Measurements from ENCODE around the gene HMCN2. TPM values are rescaled to one million over a fixed set of nuclear protein-coding genes. Genes with fewer than 3 reads are reported as not detected.

Gene HMCN2
- polyA plus RNA-seq, 1 donor, result 12.3 TPM

DNA sequence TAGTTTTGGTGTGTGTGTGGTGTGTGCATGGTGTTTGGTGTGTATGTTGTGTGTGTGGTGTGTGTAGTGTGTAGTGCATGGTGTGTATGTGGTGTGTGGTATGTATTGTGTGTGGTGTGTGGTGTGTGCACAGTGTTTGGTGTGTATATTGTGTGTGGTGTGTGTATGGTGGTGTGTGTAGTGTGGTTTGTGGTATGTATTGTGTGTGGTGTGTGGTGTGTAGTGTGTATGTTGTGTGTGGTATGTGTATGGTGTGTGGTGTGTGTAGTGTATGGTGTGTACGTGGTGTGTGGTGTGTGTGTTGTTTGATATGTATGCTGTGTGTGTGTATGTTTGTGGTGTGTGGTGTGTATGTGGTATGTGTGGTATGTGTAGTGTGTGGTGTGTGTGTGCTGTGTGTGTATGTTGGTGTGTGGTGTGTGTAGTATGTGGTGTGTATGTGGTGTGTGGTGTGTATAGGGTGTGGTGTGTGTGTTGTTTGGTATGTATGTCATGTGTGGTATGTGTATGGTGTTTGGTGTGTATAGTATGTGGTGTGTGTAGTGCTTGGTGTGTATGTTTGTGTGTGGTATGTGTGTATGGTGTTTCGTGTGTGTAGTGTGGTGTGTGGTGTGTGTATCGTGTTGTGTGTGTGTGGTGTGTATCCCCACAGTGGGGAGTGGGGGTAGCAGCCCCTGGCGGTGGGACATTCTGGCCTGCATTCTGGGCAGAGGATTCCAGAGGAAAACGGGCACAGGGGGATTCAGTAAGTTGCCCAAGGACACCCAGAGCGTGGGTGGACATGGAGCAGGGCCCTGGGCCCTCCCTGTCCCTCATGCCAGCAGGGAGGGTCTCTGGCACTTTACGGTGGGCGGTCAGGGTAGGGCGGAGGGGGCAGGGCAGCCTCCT lies 79.7 kb downstream of the HMCN2 start:
- DNase-seq (ENCODE audit: low read depth), result no peak

DNA sequence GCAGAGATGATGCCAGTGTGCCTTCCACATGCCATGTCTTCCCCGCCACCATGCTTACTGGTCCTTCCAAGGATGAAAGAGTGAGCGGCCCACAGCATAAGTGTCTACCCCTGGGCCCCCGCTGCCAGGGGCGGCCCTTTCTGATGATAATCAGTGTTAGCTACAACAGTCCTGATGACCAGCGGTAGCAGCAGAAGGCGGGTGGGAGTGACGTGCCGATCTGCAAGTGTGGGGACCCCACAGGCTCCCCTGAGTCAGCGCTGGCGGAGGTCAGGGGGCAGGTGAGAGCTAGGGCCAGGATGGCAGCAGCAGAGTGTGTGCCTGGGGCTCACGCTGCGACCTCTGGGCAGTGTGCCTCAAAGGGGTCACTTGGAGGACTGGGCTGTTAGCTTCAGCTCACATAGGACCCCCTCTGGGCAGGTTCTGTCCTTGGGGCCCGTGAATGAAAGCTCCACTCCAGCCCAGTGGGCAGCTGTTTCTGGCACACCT lies 80.4 kb downstream of the HMCN2 start:
- no peak for DNase-seq (ENCODE audit: low read depth)

DNA sequence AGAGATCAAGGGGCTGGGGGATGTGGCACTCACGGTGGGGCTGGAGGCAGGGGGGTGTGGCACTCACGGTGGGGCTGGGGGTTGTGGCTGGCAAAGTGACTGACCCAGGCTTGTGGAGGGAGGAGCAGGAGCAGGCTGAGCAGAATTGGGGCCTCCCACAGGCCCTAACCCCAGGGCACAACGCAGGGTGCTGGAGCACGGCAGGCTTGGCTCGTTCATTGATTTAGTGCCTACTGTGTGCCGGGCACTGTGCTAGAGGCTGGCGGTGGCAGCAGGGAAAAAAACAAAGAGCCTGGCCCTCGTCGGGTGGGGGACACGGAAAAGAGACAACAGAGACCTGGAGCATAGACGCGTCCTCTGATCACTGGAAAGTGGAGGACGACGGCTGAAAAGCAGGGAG lies 80.9 kb downstream of the HMCN2 start:
- DNase-seq (ENCODE audit: low read depth), result no peak

DNA sequence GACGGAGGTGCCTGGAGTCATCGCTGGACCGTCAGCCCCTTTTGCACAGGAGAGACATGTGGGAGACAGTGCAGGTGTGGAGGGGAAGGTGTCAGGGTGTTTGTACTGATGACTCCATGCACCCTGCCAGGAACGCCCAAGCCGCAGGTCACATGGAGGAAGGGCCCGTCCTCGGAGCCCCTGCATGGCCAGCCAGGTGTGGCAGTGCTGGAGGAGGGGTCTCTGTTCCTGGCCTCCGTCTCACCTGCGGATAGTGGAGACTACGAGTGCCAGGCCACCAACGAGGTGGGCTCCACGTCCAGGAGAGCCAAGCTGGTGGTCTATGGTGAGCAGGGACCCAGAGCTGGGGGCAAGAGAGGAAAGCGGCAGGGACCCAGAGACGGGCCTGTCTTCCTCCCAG lies 81.5 kb downstream of the HMCN2 start:
- DNase-seq (ENCODE audit: low read depth), result no peak

DNA sequence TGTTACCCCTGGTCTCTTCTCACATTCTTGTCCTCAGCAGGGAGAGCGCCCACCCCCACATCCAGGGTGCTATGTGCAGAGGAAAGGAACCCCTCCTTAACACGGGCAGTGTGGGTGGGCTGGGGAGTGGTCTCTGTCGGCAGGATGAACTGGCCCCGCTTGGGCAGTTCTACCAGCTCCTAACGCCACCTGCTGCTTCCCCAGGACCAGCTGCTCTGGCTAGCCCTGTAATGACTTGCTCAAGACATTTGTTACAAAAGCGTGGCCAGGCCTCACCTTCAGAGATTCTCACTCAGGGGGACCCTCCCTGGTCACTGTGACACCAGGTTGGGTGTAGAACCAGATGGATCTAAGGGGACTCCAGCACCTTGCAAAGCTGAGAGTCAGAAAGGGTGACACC lies 82.4 kb downstream of the HMCN2 start:
- no peak for DNase-seq (ENCODE audit: low read depth)

DNA sequence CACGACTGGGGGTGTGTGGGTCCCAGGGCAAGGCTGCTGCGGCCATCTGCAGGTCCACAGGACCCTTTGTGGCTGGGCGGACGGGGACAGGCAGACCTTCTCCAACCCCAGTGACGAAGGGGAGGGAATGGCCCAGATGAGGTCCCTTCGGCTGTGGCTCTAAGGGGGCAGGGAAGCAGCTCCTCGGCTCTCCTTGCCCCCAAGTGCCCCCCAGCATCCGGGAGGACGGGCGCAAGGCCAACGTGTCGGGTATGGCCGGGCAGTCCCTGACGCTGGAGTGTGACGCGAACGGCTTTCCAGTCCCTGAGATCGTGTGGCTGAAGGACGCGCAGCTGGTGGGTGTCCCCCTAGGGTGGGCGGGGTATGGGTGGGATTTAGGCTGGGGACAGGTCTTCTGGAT lies 82.8 kb downstream of the HMCN2 start:
- DNase-seq (ENCODE audit: low read depth), result no peak

DNA sequence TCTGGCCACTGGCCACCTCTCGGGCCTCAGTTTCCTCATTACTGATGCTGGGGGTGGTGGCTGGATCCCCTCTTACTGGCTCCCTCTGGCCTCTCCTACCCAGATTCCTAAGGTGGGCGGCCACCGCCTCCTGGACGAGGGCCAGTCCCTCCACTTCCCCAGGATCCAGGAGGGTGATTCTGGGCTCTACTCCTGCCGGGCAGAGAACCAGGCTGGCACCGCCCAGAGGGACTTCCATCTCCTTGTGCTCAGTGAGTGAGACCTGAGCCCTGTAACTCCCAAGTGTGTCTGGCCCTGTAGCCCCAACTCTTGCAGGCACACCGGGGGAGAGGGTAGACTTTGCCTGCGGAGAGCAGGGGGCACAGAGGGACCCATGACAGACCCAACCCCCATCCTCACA lies 83.3 kb downstream of the HMCN2 start:
- DNase-seq (ENCODE audit: low read depth), result no peak

DNA sequence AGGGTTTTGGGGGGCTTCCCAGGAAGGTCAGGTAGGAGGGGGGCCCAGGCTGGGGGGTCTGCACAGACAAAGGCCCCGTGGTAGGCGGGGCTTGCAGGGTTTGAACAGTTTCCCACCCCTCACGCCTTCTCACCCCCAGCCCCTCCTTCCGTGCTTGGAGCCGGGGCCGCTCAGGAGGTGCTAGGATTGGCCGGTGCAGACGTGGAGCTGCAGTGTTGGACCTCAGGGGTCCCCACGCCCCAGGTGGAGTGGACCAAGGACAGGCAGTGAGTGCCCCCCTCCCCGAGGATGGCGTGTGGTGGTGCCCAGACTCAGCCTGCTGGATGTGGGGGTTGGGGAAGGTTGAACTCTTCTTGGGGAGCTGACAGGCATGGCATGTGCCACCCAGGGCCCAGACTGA lies 83.8 kb downstream of the HMCN2 start:
- DNase-seq (ENCODE audit: low read depth), result no peak

DNA sequence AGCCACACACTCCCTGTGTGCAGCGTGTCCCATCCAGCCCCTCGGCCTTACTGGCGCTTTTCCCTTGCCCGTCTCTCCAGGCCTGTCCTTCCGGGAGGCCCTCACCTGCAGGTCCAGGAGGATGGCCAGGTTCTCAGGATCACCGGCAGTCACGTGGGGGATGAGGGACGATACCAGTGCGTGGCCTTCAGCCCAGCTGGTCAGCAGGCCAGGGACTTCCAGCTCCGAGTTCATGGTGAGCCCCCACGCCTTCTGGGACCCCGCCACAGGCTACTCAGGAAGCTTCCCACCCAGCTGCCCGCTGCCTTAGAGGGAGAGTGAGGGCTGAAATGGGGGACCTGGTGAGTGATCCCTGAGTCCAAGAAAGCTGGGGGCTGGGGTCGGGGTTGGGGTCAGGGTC lies 85.8 kb downstream of the HMCN2 start:
- no peak for DNase-seq (ENCODE audit: low read depth)

DNA sequence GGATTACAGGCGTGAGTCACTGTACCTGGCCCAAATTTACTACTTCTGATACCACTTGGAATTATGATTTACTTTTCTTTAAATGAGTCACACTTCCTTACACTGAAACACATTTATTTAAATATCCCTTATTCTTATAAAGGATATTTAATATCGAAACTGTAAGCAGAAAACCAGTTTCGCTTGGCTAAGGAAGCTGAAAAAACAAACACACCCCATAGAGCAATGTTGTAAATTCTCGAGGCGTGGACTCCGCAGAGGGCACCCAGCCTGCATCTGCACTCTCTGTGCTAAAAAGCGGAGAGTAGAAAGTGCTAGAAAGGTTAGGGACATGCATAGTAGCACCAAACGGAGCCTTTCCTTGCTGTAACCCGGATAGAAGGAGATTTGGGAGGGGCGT lies 86.5 kb downstream of the HMCN2 start:
- DNase-seq (ENCODE audit: low read depth), result no peak

DNA sequence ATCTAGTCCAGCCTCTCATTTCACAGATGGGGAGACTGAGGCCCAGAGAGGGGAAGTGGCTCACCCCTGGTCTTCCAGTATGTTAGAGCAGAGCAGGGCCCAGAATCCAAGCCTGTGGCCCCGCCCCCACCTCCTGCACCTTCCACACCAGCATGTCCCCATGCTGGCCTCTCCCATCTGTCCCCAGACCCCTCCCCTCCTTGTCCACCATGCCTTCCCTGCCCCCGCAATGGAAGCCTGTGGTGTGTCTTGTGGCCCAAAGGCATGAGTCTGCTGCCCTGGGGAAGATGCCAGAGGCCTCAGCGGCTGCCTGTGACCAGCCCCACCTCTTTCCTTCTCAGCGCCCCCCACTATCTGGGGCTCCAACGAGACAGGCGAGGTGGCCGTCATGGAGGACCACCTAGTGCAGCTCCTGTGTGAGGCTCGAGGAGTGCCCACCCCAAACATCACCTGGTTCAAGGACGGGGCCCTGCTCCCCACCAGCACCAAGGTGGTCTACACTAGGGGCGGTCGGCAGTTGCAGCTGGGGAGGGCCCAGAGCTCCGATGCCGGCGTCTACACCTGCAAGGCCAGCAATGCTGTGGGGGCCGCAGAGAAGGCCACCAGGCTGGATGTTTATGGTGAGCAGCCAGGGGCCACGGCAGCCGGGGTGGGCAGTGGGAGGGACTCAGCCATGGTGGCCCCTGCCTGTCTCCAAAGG lies 87.2 kb downstream of the HMCN2 start:
- DNase-seq (ENCODE audit: low read depth), result no peak

DNA sequence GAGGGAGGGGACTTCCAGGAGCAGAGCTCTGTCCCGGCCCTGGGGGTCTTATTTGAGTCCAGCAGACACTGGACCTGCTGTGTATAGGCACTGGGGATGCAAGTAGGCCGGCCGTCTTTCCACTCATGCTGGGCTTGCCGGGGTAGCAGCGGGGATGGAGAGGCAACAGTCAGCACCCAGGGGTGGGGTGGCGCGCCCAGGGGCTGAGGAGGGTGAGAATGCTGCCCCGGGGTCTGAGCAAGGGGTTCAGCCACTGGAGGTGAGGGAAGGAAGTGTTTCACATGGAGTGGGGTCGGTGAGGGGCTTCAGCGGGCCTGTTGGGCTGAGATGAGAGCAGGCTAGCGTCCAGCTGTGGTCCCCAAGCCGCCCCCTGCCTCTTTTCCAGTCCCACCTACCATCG lies 88.8 kb downstream of the HMCN2 start:
- no peak for DNase-seq (ENCODE audit: low read depth)

DNA sequence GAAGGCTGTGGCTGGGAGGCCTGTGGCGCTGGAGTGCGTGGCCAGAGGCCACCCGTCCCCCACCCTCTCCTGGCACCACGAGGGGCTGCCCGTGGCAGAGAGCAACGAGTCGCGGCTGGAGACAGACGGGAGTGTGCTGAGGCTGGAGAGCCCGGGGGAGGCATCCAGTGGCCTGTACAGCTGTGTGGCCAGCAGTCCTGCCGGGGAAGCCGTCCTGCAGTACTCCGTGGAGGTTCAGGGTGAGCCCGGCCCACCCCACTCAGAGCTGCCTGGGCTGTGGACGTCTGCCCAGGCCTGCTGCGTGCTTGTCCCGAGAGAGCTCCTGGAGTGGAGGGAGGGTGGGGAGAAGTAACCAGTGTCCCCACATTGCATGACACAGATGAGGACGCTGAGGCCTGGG lies 89.2 kb downstream of the HMCN2 start:
- no peak for DNase-seq (ENCODE audit: low read depth)

DNA sequence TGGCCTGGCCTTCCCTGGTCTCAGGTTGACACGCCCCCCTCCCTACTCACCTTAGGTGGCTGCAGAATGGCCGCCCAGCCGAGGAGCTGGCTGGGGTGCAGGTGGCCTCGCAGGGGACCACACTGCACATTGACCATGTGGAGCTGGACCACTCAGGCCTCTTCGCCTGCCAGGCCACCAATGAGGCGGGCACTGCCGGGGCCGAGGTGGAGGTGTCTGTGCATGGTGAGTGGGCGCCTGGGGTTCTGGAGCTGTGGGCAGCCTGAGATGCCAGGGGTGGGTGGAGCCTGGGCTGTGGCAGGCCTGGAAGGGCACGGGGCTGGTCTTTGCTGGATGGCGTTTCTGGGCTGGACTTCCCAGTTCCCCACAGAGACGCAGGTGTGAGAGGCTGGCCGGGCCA lies 90.5 kb downstream of the HMCN2 start:
- DNase-seq (ENCODE audit: low read depth), result no peak

DNA sequence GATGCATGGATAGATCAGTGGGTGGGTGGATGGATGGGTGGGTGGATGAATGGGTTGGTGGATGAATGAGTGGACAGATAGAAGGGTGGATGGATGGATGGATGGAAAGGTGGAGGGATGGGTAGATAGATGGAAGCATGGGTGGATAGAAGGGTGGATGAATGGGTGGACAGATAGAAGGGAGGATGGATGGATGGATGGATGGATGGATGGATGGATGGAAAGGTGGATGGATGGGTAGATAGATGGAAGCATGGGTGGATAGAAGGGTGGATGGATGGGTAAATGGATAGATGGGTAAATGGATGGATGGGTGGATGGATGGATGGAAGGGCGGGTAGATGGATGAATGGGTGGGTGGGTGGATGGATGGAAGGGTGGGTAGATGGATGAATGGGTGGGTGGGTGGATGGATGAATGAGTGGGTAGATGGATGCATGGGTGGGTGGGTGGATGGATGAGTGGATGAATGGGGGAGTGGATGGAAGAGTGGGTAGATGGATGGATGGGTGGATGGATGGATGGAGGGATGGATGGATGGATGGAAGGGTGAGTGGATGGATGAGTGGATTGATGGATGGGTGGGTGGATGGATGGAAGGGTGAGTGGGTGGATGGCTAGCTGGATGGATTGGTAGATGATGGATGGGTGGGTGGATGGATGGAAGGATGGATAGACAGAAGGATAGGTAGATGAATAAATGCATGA lies 91.5 kb downstream of the HMCN2 start:
- no peak for DNase-seq (ENCODE audit: low read depth)

DNA sequence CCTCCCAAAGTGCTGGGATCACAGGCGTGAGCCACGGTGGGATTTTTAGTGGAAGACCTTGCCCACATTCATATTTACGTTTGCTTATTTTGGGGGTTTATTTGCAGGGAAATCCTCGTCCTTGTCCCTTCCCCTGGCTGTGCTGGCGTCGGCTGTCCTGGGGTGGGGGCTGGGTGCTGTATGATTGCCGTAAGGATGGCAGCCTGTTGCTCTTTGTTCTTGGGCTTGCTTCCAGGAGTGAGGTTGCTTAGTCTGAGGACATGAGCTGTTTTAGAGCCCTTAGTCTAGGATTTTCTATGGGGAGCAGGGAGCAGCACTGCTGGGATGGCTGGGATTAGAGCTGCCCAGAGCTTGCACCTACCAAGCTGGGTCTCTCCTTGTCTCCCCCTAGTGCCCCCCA lies 93.4 kb downstream of the HMCN2 start:
- DNase-seq (ENCODE audit: low read depth), result no peak

DNA sequence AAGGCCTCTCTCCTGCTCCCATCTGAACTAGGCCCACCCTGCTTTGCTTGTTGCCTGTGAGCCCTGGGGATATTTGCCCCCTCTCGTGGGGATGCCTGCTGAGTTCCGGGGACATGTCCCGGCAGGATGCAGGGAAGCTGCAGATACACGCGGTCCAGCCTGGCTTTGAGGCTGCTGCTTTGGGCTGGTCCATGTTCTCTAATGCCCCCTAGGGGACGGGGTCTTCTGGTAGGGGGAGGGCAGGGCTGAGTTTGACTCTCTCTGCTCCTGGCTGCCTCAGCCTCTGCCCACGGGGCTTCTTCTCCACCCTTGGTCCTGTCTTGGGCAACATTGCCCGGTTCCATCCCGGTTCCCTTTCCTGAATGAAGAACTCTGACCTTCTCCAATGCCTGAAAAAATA lies 94.3 kb downstream of the HMCN2 start:
- no peak for DNase-seq (ENCODE audit: low read depth)

DNA sequence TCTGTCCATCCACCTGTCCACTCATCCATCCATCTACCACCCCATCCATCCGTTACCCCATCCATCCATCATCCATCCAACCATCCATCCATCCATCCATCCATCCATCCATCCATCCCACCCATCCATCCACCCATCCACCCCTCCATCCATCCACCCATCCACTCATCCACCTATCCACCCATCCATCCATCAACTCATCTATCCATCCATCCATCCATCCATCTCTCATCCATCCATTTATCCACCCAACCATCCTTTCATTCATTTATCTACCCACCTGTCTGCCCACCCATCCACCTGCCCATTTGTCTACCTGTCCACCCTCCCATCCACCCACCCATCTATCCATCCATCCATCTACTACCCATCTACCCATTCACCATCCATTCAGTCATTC lies 95.1 kb downstream of the HMCN2 start:
- no peak for DNase-seq (ENCODE audit: low read depth)

DNA sequence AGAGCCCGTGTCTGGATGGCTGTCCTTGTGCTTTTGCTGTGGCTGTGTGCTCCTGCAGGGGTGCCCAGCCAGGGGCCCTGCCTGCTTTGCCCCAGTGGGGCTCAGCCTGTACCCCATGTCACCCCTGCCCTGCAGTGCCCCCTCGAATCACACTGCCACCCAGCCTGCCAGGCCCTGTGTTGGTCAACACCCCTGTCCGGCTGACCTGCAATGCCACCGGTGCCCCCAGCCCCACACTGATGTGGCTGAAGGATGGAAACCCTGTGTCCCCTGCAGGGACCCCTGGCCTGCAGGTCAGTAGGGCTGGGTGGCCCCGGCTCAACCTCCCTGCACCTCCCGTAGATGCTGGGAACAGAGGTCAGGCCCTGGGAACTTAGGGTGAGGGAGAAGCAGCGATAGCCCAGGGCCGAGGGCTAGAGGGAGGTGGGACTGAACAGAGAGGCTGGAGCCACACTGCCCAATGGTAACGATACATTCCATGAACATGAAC lies 96.4 kb downstream of the HMCN2 start:
- DNase-seq (ENCODE audit: low read depth), result no peak

DNA sequence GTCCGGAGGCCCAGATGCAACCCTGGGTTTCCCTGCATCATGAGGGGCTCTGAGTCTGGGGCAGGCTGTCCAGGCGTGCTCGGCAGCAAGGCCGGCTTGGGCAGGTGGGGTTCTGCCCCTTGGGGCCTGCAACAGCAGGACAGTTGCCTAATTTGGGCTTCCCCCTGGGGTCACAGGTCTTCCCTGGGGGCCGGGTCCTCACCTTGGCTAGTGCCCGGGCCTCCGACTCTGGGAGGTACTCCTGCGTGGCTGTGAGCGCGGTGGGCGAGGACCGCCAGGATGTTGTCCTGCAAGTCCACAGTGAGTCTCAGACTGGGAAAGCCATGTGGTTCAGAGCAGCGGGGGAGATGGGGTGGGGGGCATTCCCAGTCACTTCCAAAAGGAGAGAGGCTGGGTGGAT lies 97.1 kb downstream of the HMCN2 start:
- DNase-seq (ENCODE audit: low read depth), result no peak

DNA sequence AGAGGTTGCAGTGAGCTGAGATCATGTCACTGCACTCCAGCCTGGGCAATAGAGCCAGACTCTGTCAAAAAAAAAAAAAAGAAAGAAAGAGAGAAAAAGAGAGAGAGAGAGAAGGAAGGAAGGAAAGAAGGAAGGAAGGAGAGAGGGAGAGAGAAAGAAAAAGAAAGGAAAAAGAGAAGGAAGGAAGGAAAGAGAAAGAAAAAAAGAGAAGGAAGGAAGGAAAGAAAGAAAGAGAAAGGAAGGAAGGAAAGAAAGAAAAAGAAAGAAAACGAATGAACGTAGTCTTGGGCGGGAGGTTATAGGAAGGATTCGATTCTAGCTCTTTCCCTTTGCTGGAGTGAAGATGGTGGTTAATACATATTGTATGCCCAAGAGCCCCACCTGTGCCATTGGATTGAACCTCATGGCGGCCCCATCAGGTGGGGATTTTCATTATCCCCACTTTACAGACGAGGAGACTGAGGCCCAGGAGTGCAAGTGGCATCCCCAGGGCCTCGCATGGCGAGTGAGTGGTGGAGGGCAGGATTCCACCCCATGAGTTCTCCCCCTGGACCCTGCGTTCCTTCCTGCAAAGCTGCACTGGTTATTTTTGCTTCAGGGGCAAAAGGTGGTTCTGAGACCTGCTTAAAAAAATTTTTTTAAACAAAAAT lies 98.3 kb downstream of the HMCN2 start:
- DNase-seq (ENCODE audit: low read depth), result no peak

Measured in forelimb muscle (tissue), 1 donor.